Keratinocyte (primary cell): ENCODE measurements around the gene SF3B4.

Experiments used
- CTCF ChIP-seq, 3 experiments: IDR thresholded peaks in 1 of 3; conservative IDR thresholded peaks in 1 of 3; optimal IDR thresholded peaks in 1 of 3; 2 replicates in 2 of 3; 3 replicates in 1 of 3; pipeline versions ENCODE3 to v1.5.1; 2011; ENCODE audit warnings: low read length in 3 of 3, mild to moderate bottlenecking in 3 of 3, moderate library complexity in 2 of 3, control low read depth in 1 of 3, inconsistent platforms in 1 of 3; ENCODE audit not compliant: insufficient read depth in 2 of 3; ENCODE audit errors: extremely low read depth in 1 of 3
- EZH2 ChIP-seq: IDR thresholded peaks from one replicate; pipeline ENCODE4 v1.6.1; 2012; ENCODE audit warnings: inconsistent platforms, mild to moderate bottlenecking, low read length, moderate library complexity

- TF ChIP-seq CTCF (optimal IDR thresholded peaks at IDR 0.05 in 1 of 3, IDR thresholded peaks at IDR 0.05 in 1 of 3, conservative IDR thresholded peaks at IDR 0.05 in 1 of 3; ENCODE audit: extremely low read depth in 1 of 3, insufficient read depth in 2 of 3, low read length in 3 of 3) (no peak), EZH2 (no peak)
Observed at GRCh38 chr1:149916193-149916897, 11.3 kb downstream of the SF3B4 start.
